K562 (cell line): ENCODE data around the gene NUP50. TPM values are rescaled to one million over a fixed set of nuclear protein-coding genes. Genes with fewer than 3 reads are reported as not detected.

Source experiments
- DMBX1 ChIP-seq: fragments of 250-450 bp; sonication (Bioruptor Pico); IDR thresholded peaks from 2 replicates; pipeline ENCODE4 v1.8.0; 2022; ENCODE audit warnings: inconsistent platforms, mild to moderate bottlenecking, moderate library complexity, borderline replicate concordance
- HDAC3 ChIP-seq: fragments of 450-650 bp; IDR thresholded peaks from 2 replicates; pipeline ENCODE4 v1.6.1; 2018; ENCODE audit warnings: borderline replicate concordance, mild to moderate bottlenecking, moderate library complexity; ENCODE audit not compliant: partially characterized antibody
- HNRNPL ChIP-seq: fragments of 200-400 bp; formaldehyde crosslinking; IDR thresholded peaks from 2 replicates; pipeline ENCODE4 v1.6.1; 2017; ENCODE audit warnings: low read depth, mild to moderate bottlenecking, low read length
- LEF1 ChIP-seq: fragments of 450-650 bp; IDR thresholded peaks from 2 replicates; pipeline ENCODE4 v1.6.1; 2016; ENCODE audit warnings: mild to moderate bottlenecking
- NKRF ChIP-seq: fragments of 450-650 bp; IDR thresholded peaks from 2 replicates; pipeline ENCODE4 v1.6.1; 2016; ENCODE audit warnings: borderline replicate concordance
- NR3C1 ChIP-seq: sonication (generic); formaldehyde crosslinking; IDR thresholded peaks from 2 replicates; pipeline ENCODE4 v1.8.1; 2022; ENCODE audit warnings: missing genetic modification reagents
- PRPF4 ChIP-seq: fragments of 200-400 bp; formaldehyde crosslinking; IDR thresholded peaks from one replicate; pipeline ENCODE4 v1.6.1; 2017; ENCODE audit warnings: low read length, low read depth, mild to moderate bottlenecking; ENCODE audit not compliant: insufficient read depth, poor library complexity, severe bottlenecking
- SMARCA4 ChIP-seq: fragments of 450-650 bp; IDR thresholded peaks from 2 replicates; pipeline ENCODE4 v1.6.1; 2016
- SOX6 ChIP-seq: fragments of 450-650 bp; IDR thresholded peaks from 2 replicates; pipeline ENCODE4 v1.6.1; 2014; ENCODE audit warnings: mild to moderate bottlenecking
- SPI1 ChIP-seq: IDR thresholded peaks from 2 replicates; pipeline ENCODE4 v1.6.1; 2011; ENCODE audit warnings: low read depth, low read length, control low read depth, borderline replicate concordance
- THAP12 ChIP-seq: fragments of 250-450 bp; sonication (Bioruptor Pico); IDR thresholded peaks from 2 replicates; pipeline ENCODE4 v1.9.0; 2021; ENCODE audit warnings: mild to moderate bottlenecking, inconsistent platforms
- VEZF1 ChIP-seq: fragments of 200-800 bp; sonication (Bioruptor generic); IDR thresholded peaks from 2 replicates; pipeline ENCODE4 v1.6.1; 2017; ENCODE audit warnings: missing genetic modification characterization, missing compliant biosample characterization
- ZBTB34 ChIP-seq: fragments of 250-450 bp; sonication (Bioruptor Pico); IDR thresholded peaks from 2 replicates; pipeline ENCODE4 v1.8.0; 2021; ENCODE audit warnings: mild to moderate bottlenecking, moderate library complexity
- ZBTB8A ChIP-seq: fragments of 450-650 bp; IDR thresholded peaks from 2 replicates; pipeline ENCODE4 v1.6.1; 2018; ENCODE audit warnings: mild to moderate bottlenecking, moderate library complexity; ENCODE audit not compliant: partially characterized antibody
- ZNF143 ChIP-seq: sonication (generic); formaldehyde crosslinking; IDR thresholded peaks from 2 replicates; pipeline ENCODE4 v1.9.0; 2022; ENCODE audit warnings: mild to moderate bottlenecking, missing genetic modification reagents
- ZNF146 ChIP-seq: IDR thresholded peaks from one replicate; pipeline ENCODE4 v1.6.1; 2018; ENCODE audit warnings: missing compliant biosample characterization; ENCODE audit not compliant: unreplicated experiment
- ZNF785 ChIP-seq: fragments of 250-450 bp; sonication (Bioruptor Pico); IDR thresholded peaks from 2 replicates; pipeline ENCODE4 v1.4.0; 2020; ENCODE audit warnings: mild to moderate bottlenecking
- polyA plus RNA-seq, 8 experiments: library from polyadenylated mRNA; depleted of rRNA in 4 of 8; stranded (reverse) in 5 of 8; unstranded in 3 of 8; fragments of >200 nt; fragmentation: Nextera tagmentation in 2 of 8; fragmentation: Illumina TruSeq in 1 of 8; extraction: Ambion mirVana in 2 of 8; extraction: Trizol in 1 of 8; gene quantifications; 2 replicates each; pipeline versions ENCODE4 v1.2.1 to v1.2.3, GENCODE V29; 2011 to 2014; ENCODE audit warnings: inconsistent platforms in 1 of 8, missing spikeins in 1 of 8
- total RNA-seq, 7 experiments: library from RNA; depleted of rRNA in 6 of 7; stranded (reverse); fragments of >200 nt in 6 of 7; fragmentation: Illumina TruSeq in 2 of 7; extraction: Trizol in 2 of 7; gene quantifications; 2 replicates each; pipeline versions ENCODE4 v1.2.1 to v1.2.3, GENCODE V29; 2011 to 2021; ENCODE audit warnings: low replicate concordance in 1 of 7

Gene NUP50
- total and polyA plus RNA-seq, 9 of the 15 experiments (the other 6 are each of a cell fraction or from before 2014, with no cell fraction given), result 23.8 to 83.7 (median 55.3) TPM

GRCh38 chr22:45169591-45170466 lies 6.1 kb downstream of the NUP50 start (continued):
- no peak for TF ChIP-seq ZNF143 (CRISPR knock-in tag)
- peak; percentile 53; the same call in 1 of the 2 replicates for TF ChIP-seq SOX6
- TF ChIP-seq ZNF785 (CRISPR knock-in tag), result no peak
- TF ChIP-seq NR3C1 (CRISPR knock-in tag), result no peak
- TF ChIP-seq HDAC3, result no peak
- TF ChIP-seq LEF1, result no peak
- TF ChIP-seq PRPF4, result no peak
- TF ChIP-seq ZBTB8A, result no peak
- no peak for TF ChIP-seq ZNF146 (CRISPR knock-in tag)
- TF ChIP-seq VEZF1 (CRISPR knock-in tag), result peak; percentile 31; the same call in 1 of the 2 replicates
- no peak for TF ChIP-seq NKRF
- TF ChIP-seq SMARCA4, result peak; percentile 64
- no peak for TF ChIP-seq HNRNPL
- no peak for TF ChIP-seq DMBX1 (CRISPR knock-in tag)
- no peak for TF ChIP-seq THAP12 (CRISPR knock-in tag)
- peak; percentile 26; the same call in 1 of the 2 replicates for TF ChIP-seq SPI1
- TF ChIP-seq ZBTB34 (CRISPR knock-in tag), result no peak
